ENCODE measurements around the gene CKB.

Gene CKB

GRCh38 chr14:103509864-103510723 is 12.5 kb downstream of the CKB start:
- no peak for DNase-seq

GRCh38 chr14:103508521-103509329 is 13.9 kb downstream of the CKB start:
- DNase-seq, result no peak

GRCh38 chr14:103507751-103508150 is 14.9 kb downstream of the CKB start:
- DNase-seq, result no peak

- no peak for DNase-seq
Observed at GRCh38 chr14:103504991-103505565, 17.6 kb downstream of the CKB start.

GRCh38 chr14:103503296-103503695 is 19.3 kb downstream of the CKB start:
- DNase-seq, result no peak

GRCh38 chr14:103502877-103503276 is 19.8 kb downstream of the CKB start:
- no peak for DNase-seq

GRCh38 chr14:103501921-103502669 is 20.5 kb downstream of the CKB start:
- DNase-seq, result no peak

- DNase-seq, result no peak
Observed at GRCh38 chr14:103501041-103501870, 21.4 kb downstream of the CKB start.

- peak; percentile 85 for DNase-seq
Observed at GRCh38 chr14:103500148-103500990, 22.3 kb downstream of the CKB start.

GRCh38 chr14:103499709-103500108 is 22.9 kb downstream of the CKB start:
- DNase-seq, result no peak

- no peak for DNase-seq
Observed at GRCh38 chr14:103496776-103497175, 25.9 kb downstream of the CKB start.

- DNase-seq, result no peak
Observed at GRCh38 chr14:103495854-103496253, 26.8 kb downstream of the CKB start.

GRCh38 chr14:103492156-103492925 is 30.3 kb downstream of the CKB start:
- DNase-seq, result no peak

- no peak for DNase-seq
Observed at GRCh38 chr14:103491691-103492090, 30.9 kb downstream of the CKB start.

- DNase-seq, result no peak
Observed at GRCh38 chr14:103489621-103490020, 33.0 kb downstream of the CKB start.

- DNase-seq, result no peak
Observed at GRCh38 chr14:103488960-103489359, 33.7 kb downstream of the CKB start.

GRCh38 chr14:103488071-103488470 is 34.6 kb downstream of the CKB start:
- no peak for DNase-seq

GRCh38 chr14:103485504-103485903 is 37.1 kb downstream of the CKB start:
- no peak for DNase-seq

- peak; percentile 1 for DNase-seq
Observed at GRCh38 chr14:103483600-103483999, 39.0 kb downstream of the CKB start.

- no peak for DNase-seq
Observed at GRCh38 chr14:103480595-103480994, 42.0 kb downstream of the CKB start.
